CD4-positive, alpha-beta T cell treated with Interleukin-1 beta for 1 hour (primary cell): ENCODE data around the gene GRIN2A.

ENCODE experiments used
- DNase-seq, 2 donors: peaks; one replicate each; pipeline ENCODE4 v3.0.0-alpha.2; 2020 to 2022

GRIN2A gene

GRCh38 chr16:10128397-10129258 is 53.6 kb downstream of the GRIN2A start:
- no peak for DNase-seq

GRCh38 chr16:10126686-10127085 is 55.5 kb downstream of the GRIN2A start:
- no peak for DNase-seq

- no peak for DNase-seq
These were observed 59.1 kb downstream of the GRIN2A start for GRCh38 chr16:10123141-10123540.

- no peak for DNase-seq
These were observed 59.7 kb downstream of the GRIN2A start for GRCh38 chr16:10122546-10122945.

- no peak for DNase-seq
These were observed 60.3 kb downstream of the GRIN2A start for GRCh38 chr16:10121897-10122425.

GRCh38 chr16:10121491-10121890 is 60.7 kb downstream of the GRIN2A start:
- DNase-seq, result no peak

GRCh38 chr16:10120953-10121352 is 61.3 kb downstream of the GRIN2A start:
- DNase-seq, result no peak

GRCh38 chr16:10114409-10114808 is 67.8 kb downstream of the GRIN2A start:
- DNase-seq, result no peak

- DNase-seq, result no peak
These were observed 69.0 kb downstream of the GRIN2A start for GRCh38 chr16:10113248-10113647.

GRCh38 chr16:10112021-10112420 is 70.2 kb downstream of the GRIN2A start:
- DNase-seq, result no peak

- no peak for DNase-seq
These were observed 71.0 kb downstream of the GRIN2A start for GRCh38 chr16:10111156-10111761.

- no peak for DNase-seq
These were observed 71.7 kb downstream of the GRIN2A start for GRCh38 chr16:10110552-10110951.

- no peak for DNase-seq
These were observed 75.1 kb downstream of the GRIN2A start for GRCh38 chr16:10107081-10107480.

GRCh38 chr16:10103700-10104099 is 78.5 kb downstream of the GRIN2A start:
- no peak for DNase-seq

GRCh38 chr16:10103118-10103517 is 79.1 kb downstream of the GRIN2A start:
- DNase-seq, result no peak

- no peak for DNase-seq
These were observed 81.4 kb downstream of the GRIN2A start for GRCh38 chr16:10100829-10101228.

- no peak for DNase-seq
These were observed 83.2 kb downstream of the GRIN2A start for GRCh38 chr16:10098991-10099390.

- DNase-seq, result no peak
These were observed 85.0 kb downstream of the GRIN2A start for GRCh38 chr16:10097271-10097670.

- no peak for DNase-seq
These were observed 88.7 kb downstream of the GRIN2A start for GRCh38 chr16:10093576-10093975.

GRCh38 chr16:10090816-10091215 is 91.4 kb downstream of the GRIN2A start:
- DNase-seq, result no peak

GRCh38 chr16:10088380-10088793 is 93.8 kb downstream of the GRIN2A start:
- DNase-seq, result no peak

- no peak for DNase-seq
These were observed 95.1 kb downstream of the GRIN2A start for GRCh38 chr16:10087151-10087550.

GRCh38 chr16:10086620-10087019 is 95.6 kb downstream of the GRIN2A start:
- no peak for DNase-seq
